Fibroblast of lung (primary cell): Measurements from ENCODE around the gene CCDC149. TPM values are rescaled to one million over a fixed set of nuclear protein-coding genes. Genes with fewer than 3 reads are reported as not detected.

Experiments used
- DNase-seq, 2 donors: peaks; one replicate each; pipeline versions ENCODE4 v3.0.0 to v3.0.0-alpha.2; 2010; ENCODE audit warnings: low read depth in 2 of 2
- H2AFZ ChIP-seq: 2 replicates; pipeline ENCODE4 v1.5.1; 2012; ENCODE audit warnings: low read length, control low read depth, inconsistent platforms
- H3K27ac ChIP-seq: 2 replicates; pipeline ENCODE4 v1.5.1; 2011; ENCODE audit warnings: low read length, control low read depth; ENCODE audit not compliant: insufficient read depth
- H3K27me3 ChIP-seq: 2 replicates; pipeline ENCODE4 v1.5.1; 2011; ENCODE audit warnings: mild to moderate bottlenecking, low read length; ENCODE audit not compliant: control insufficient read depth, insufficient read depth
- H3K36me3 ChIP-seq: 2 replicates; pipeline ENCODE4 v1.5.1; 2011; ENCODE audit warnings: low read length; ENCODE audit not compliant: control insufficient read depth, insufficient read depth
- H3K4me1 ChIP-seq: 2 replicates; pipeline ENCODE4 v1.5.1; 2011; ENCODE audit warnings: low read length; ENCODE audit not compliant: control insufficient read depth, insufficient read depth; ENCODE audit errors: extremely low read depth
- H3K4me2 ChIP-seq: 2 replicates; pipeline ENCODE4 v1.5.1; 2011; ENCODE audit warnings: low read length, control low read depth; ENCODE audit not compliant: insufficient read depth; ENCODE audit errors: extremely low read depth
- H3K4me3 ChIP-seq, 4 experiments: fragments of 200-600 bp in 1 of 4; sonication (generic) in 1 of 4; replicated peaks in 1 of 4; 2 replicates each; pipeline ENCODE4 v1.5.1; 2011 to 2016; ENCODE audit warnings: low read length in 4 of 4, low read depth in 3 of 4, mild to moderate bottlenecking in 3 of 4, control low read depth in 2 of 4, inconsistent platforms in 1 of 4, mixed read lengths in 1 of 4; ENCODE audit not compliant: insufficient read depth in 1 of 4; ENCODE audit errors: control extremely low read depth in 1 of 4
- H3K79me2 ChIP-seq: 2 replicates; pipeline ENCODE4 v1.5.1; 2012; ENCODE audit warnings: mild to moderate bottlenecking, low read length, inconsistent platforms; ENCODE audit not compliant: control insufficient read depth, insufficient read depth
- H3K9ac ChIP-seq: 2 replicates; pipeline ENCODE4 v1.5.1; 2011; ENCODE audit warnings: mild to moderate bottlenecking, low read length, control low read depth; ENCODE audit not compliant: insufficient read depth
- H3K9me3 ChIP-seq: 2 replicates; pipeline ENCODE4 v1.5.1; 2012; ENCODE audit warnings: low read depth, low read length; ENCODE audit not compliant: control insufficient read depth, insufficient read depth
- H4K20me1 ChIP-seq: 2 replicates; pipeline ENCODE4 v1.5.1; 2011; ENCODE audit warnings: low read length; ENCODE audit not compliant: control insufficient read depth, insufficient read depth; ENCODE audit errors: extremely low read depth
- EZH2 ChIP-seq: IDR thresholded peaks from 2 replicates; pipeline ENCODE4 v1.5.1; 2012; ENCODE audit warnings: low read length, control low read depth, mild to moderate bottlenecking; ENCODE audit errors: missing control alignments
- polyA plus RNA-seq, 2 donors: library from polyadenylated mRNA; depleted of rRNA in 1 of 2; stranded (reverse) in 1 of 2; unstranded in 1 of 2; fragments of >200 nt; gene quantifications; 2 replicates each; pipeline ENCODE4 v1.2.1, GENCODE V29; 2011 to 2012; ENCODE audit warnings: missing spikeins in 1 of 2
- total RNA-seq: library from RNA; depleted of rRNA; stranded (reverse); fragments of >200 nt; gene quantifications from 2 replicates; pipeline ENCODE4 v1.2.1, GENCODE V29; 2014
- TF ChIP-seq, protein P1 (sequence below), 2 donors: IDR thresholded peaks in 1 of 2; conservative IDR thresholded peaks in 1 of 2; 1 replicate in 1 of 2; 2 replicates in 1 of 2; pipeline ENCODE4 v1.5.1; 2011 to 2012; ENCODE audit warnings: low read length in 2 of 2, control low read depth in 1 of 2, inconsistent platforms in 1 of 2, low read depth in 1 of 2, mild to moderate bottlenecking in 1 of 2

The CCDC149 gene
- total and polyA plus RNA-seq, 2 donors (not counting 1 experiment from before 2014, with no cell fraction given), result 13.9 to 14.6 TPM

DNA sequence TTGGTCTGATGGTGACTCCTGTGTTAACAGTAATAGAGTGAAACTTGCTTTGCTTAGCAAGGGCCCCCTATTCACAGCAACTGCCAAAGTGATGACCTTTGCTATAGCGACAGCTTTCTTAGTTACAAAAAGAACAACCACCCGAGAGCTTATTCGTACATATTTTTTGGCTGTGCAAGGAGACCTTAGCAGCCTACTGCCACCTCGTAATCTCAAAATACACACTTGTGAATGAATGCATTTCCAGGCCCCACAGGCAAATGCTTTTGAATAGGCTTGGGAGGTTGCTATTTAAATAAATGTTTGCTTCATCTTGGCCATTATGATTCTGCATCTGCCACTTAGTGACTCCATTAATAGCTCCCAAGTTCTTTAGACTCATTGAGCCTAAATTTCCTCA is 47.4 kb downstream of the CCDC149 start:
- Histone ChIP-seq H3K4me2 (no peak overlapping the region), H3K79me2 (no peaks in the 10 kb centered on the region), H3K27me3 (no peaks in the 10 kb centered on the region), H4K20me1 (no peaks in the 10 kb centered on the region), H3K27ac (no peak overlapping the region), H3K4me1 (no peaks in the 10 kb centered on the region), H3K4me3 (no peak overlapping the region), H3K9me3 (no peaks in the 10 kb centered on the region), H3K9ac (no peak overlapping the region), H3K36me3 (no peaks in the 10 kb centered on the region), H2AFZ (no peak overlapping the region)
- TF ChIP-seq, protein P1, sequence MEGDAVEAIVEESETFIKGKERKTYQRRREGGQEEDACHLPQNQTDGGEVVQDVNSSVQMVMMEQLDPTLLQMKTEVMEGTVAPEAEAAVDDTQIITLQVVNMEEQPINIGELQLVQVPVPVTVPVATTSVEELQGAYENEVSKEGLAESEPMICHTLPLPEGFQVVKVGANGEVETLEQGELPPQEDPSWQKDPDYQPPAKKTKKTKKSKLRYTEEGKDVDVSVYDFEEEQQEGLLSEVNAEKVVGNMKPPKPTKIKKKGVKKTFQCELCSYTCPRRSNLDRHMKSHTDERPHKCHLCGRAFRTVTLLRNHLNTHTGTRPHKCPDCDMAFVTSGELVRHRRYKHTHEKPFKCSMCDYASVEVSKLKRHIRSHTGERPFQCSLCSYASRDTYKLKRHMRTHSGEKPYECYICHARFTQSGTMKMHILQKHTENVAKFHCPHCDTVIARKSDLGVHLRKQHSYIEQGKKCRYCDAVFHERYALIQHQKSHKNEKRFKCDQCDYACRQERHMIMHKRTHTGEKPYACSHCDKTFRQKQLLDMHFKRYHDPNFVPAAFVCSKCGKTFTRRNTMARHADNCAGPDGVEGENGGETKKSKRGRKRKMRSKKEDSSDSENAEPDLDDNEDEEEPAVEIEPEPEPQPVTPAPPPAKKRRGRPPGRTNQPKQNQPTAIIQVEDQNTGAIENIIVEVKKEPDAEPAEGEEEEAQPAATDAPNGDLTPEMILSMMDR (conservative IDR thresholded peaks at IDR 0.05 in 1 of 2, IDR thresholded peaks at IDR 0.05 in 1 of 2; ENCODE audit: low read depth in 1 of 2, low read length in 2 of 2), result no peak
- no peak for TF ChIP-seq EZH2
- DNase-seq, result no peak

DNA sequence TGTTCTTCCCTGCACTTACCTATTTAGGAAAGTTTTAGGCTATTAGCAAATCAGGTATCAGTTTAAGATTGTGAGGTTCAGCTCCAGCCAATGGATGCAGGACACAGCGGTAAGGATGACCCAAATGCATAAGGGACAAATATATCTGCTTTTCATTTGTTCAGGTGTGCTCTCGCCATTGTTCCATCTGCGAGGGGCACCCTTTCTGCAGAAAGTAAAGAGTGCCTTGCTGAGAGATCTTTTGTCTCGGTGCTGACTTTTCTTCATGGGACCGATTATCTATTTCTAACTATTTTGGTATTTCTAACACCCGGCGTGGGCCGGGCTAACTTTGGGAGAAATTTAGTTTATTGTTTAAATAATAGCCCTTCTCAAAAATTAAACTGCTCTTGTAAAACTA is 49.0 kb downstream of the CCDC149 start:
- no peaks in the 10 kb centered on the region for H3K27me3 ChIP-seq
- no peak overlapping the region for H3K4me3 ChIP-seq
- H3K27ac ChIP-seq, result no peak overlapping the region
- H2AFZ ChIP-seq, result no peak overlapping the region
- H3K79me2 ChIP-seq, result no peaks in the 10 kb centered on the region
- H3K9ac ChIP-seq, result no peak overlapping the region
- DNase-seq, result no peak
- TF ChIP-seq, protein P1 (conservative IDR thresholded peaks at IDR 0.05 in 1 of 2, IDR thresholded peaks at IDR 0.05 in 1 of 2; ENCODE audit: low read depth in 1 of 2, low read length in 2 of 2), result no peak
- no peak for TF ChIP-seq EZH2
- no peak overlapping the region for H3K4me2 ChIP-seq
- H4K20me1 ChIP-seq, result no peaks in the 10 kb centered on the region
- H3K4me1 ChIP-seq, result no peaks in the 10 kb centered on the region
- no peaks in the 10 kb centered on the region for H3K36me3 ChIP-seq
- no peaks in the 10 kb centered on the region for H3K9me3 ChIP-seq

GRCh38 chr4:24862073-24862751 is 50.6 kb downstream of the CCDC149 start:
- H3K36me3 ChIP-seq, result no peaks in the 10 kb centered on the region
- H3K27ac ChIP-seq, result no peak overlapping the region
- no peak for TF ChIP-seq EZH2

More at GRCh38 chr4:24862073-24862751, 50.6 kb downstream of the CCDC149 start:
- H3K4me1 ChIP-seq, result peaks cover 8% of the 10 kb centered on the region
- no peaks in the 10 kb centered on the region for H3K9me3 ChIP-seq
- H3K9ac ChIP-seq, result no peak overlapping the region
- no peaks in the 10 kb centered on the region for H3K27me3 ChIP-seq
- H2AFZ ChIP-seq, result no peak overlapping the region
- H3K4me3 ChIP-seq, result no peak overlapping the region
- H3K79me2 ChIP-seq, result no peaks in the 10 kb centered on the region
- H3K4me2 ChIP-seq, result no peak overlapping the region
- no peak for DNase-seq
- H4K20me1 ChIP-seq, result no peaks in the 10 kb centered on the region
